ENCODE measurements around the gene AKT1. TPM values are rescaled to one million over a fixed set of nuclear protein-coding genes. Genes with fewer than 3 reads are reported as not detected.
"Not testable (repeated sequence)": the region's sequence is repeated elsewhere in the genome, so short reads cannot be mapped to it uniquely, and the experiment has no call there.

The AKT1 gene
- 141 and 147 TPM in 2 replicates for total RNA-seq

- intact Hi-C loops (cut with micrococcal nuclease), result loop anchor here (5.0 to 10.0 kb wide), 2 partner anchors 230 to 507 kb away; partner anchors contain the start of genes BRF1 and CDCA4
Observed at GRCh38 chr14:104794993-104795780, at the start of gene AKT1. AKT1 (minus strand) TSS chr14:104795748; CDS start chr14:104792643, 3,105 bp downstream.

DNA sequence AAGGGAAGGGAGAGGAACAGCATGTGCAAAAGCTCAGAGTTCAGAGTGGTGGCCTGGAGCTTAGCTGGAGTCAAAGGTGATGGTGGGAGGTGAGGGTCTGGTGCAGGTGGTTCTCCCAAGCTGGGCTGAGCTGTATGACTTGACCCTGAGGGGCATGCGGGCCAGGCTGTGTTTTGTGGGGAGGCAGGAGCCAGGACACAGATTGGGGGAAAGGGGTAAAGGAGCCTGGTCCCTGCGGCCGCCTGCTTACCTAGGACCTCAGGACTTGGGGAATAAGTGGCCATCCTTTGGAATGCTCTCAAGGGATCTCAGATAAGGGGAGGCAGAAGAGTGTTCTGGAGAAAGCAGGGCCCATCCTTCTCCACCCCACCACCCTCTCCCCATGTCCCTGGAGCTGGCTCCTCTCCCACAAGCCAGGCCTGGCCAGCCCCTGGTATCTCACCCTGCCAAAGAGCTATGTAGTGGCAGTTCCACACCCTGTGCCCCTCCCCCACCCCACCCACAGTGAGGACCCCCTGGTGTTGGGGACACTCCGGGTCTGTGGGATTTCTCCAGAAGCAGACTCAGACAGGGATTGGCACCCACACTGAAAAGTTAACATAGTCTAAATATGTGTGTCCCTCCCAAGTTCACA lies 49.6 kb upstream of the AKT1 start:
- intact Hi-C loops (cut with micrococcal nuclease), result no loop called here

- intact Hi-C loops (cut with micrococcal nuclease), result no loop called here
Observed at GRCh38 chr14:104844306-104845032, 48.9 kb upstream of the AKT1 start.

DNA sequence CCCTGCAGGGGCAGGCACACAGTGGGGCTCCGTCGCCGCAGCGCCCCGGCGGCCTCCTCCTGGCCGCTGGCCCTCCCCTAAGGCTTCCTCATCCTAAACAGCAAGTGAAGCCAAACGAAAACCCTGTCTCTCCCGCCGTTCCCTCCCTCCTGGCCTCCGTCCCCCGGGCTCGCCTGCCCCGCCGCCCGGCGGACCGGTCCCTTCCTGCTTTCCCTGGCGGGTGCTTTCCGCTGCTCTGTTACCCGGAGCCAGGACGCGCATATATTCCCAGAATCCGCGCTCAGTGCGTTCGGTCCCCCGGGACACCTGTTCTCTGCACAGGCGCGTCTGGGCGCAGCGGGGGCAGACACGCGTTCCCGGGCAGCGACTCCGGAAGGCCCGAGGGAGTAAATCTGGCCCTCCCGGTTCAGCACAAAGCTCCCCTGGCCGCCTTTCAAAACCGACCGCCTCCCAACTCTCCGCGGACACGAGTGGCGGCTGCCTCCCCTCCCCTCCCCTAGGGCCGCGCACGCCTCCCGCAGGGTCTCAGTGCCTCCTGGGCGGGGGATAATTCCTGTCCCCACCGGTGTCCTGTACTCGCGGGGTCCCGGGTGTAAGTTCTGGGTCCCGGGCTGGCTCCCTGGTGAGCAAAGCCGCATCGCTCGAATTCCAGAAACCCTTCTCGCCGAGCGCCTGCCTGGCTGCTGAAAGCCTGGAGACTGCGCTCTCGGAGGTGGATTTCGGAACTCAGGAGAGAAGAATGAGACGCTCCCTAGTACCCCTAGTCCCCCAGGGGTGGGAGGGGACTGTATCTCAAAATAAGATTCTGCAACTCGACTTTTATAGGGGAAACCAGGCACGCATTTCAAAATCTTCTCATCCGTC lies 48.1 kb upstream of the AKT1 start:
- intact Hi-C loops (cut with micrococcal nuclease), result no loop called here

DNA sequence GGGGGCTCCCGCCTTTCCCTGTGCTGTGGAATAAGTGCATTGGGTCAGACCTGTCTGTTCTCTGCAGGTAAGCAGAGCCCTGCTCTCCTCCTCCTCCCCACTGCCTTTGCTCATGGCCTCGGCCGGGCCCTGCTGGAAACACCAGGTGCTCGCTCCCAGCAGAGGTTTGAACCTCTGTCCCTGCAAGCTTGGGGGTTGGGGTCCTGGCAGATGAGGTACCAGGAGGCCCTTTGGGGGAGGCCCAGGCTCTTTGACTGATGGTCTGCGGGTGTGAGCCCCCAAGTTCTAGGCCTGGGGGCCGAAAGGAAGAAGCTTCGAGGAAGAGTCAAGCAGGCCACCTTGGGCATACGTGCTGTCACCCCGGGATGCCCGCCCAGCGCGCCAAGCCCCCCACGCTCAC lies 47.5 kb upstream of the AKT1 start:
- intact Hi-C loops (cut with micrococcal nuclease), result no loop called here

GRCh38 chr14:104841730-104842129 lies 46.2 kb upstream of the AKT1 start:
- intact Hi-C loops (cut with micrococcal nuclease), result no loop called here

DNA sequence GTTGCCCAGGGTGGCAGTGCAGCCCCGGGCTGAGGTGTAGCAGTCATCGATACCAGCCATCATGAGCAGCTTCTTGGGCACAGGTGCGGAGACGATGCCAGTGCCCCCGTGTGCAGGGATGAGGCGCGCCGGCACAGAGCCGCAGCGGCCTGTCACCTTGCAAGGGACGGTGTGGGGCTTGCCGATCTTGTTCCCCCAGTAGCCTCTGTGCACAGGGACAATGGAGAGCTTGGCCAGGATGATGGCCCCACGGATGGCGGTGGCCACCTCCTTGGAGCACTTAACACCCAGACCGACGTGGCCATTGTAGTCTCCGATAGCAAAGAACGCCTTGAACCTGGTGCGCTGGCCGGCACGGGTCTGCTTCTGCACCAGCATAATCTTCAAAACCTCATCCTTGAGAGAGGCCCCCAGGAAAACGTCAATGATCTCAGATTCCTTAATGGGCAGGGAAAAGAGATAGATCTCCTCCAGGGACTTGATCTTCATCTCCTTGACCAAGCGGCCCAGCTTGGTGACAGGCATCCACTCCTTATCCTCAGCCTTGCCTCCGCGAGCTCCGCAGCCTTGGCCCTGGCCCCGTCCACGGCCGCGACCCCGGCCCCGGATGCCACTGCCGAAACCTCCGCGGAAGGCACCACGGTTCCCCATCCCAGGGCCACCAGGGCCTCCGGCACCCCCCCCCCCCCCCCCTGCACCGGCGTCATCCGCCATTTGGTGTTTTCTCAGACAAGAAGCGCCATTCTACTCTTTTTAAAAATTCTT lies 40.8 kb upstream of the AKT1 start:
- intact Hi-C loops (cut with micrococcal nuclease), result not testable (repeated sequence)

DNA sequence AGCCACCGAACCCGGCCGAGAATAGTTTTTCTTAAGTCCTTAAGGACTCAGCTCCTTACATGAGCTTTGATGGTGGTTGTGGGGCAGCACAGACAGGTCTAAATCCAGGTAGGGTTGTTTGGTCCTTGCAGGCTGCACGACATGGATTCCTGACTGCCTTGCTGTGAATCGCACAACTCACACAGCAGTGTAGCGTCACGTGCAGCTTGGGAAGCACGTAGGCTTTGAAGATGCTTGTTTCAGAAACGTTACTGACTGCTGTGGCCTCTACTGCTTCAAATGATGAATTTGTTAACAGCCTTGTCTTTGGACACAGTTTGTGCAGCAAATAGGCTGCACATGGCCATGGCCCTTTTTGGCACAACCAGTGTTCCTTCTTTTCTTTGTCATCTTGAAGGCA lies 35.2 kb upstream of the AKT1 start:
- intact Hi-C loops (cut with micrococcal nuclease), result no loop called here

DNA sequence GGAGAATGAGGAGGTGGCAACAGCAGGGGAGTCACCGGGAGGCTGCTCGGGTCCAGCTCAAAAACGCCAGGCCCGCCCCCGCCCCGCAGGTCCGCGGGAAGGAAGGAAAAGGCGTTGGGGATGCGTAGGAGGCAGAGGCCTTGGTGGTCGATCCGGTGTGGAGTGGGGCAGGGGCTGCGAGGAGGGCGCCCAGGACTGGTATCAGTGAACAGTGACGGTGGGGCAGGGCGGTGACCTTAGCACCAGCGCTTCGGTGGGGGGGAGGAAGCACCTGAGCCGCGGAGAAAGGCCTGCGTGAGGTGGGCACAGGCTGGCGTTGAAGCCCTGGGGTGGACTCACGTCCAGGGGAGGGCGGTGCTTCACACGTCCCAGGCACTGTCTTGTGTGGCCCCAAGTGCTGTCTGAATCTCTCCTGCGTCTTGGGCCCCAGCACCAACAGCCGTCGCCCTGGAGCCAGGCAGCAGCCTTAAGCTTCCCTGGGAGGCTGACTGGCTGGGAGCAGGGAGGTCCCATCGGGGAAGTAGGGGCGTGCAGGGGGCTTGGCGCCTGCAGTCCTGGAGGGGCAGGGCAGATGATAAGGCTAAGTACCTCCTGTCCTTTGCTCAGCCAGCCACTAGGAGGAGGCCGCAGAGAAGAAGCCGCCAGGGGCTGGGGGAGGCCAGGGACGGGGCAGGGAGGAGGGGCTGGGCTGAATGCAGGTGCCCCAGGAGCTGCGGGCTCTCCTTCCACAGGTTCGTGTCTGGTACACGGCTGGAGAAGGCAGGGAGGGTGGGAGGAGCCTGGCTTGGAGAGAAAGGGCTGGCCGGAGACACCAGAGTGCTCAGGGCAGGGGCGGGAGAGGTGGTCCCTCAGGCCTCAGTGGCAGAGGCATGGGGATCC lies 31.9 kb upstream of the AKT1 start:
- intact Hi-C loops (cut with micrococcal nuclease), result loop anchor here (2.0 kb wide), 1 partner anchor 37 kb away; the partner anchor contains the start of gene CEP170B

- intact Hi-C loops (cut with micrococcal nuclease), result loop anchor here (1.0 to 2.0 kb wide), 3 partner anchors 27 to 59 kb away; partner anchors contain the start of gene CEP170B
Observed at GRCh38 chr14:104826861-104827176, 31.3 kb upstream of the AKT1 start.

- intact Hi-C loops (cut with micrococcal nuclease), result loop anchor here (1.0 to 2.0 kb wide), 3 partner anchors 26 to 58 kb away; partner anchors contain the start of gene CEP170B
Observed at GRCh38 chr14:104826189-104826860, 30.8 kb upstream of the AKT1 start.

DNA sequence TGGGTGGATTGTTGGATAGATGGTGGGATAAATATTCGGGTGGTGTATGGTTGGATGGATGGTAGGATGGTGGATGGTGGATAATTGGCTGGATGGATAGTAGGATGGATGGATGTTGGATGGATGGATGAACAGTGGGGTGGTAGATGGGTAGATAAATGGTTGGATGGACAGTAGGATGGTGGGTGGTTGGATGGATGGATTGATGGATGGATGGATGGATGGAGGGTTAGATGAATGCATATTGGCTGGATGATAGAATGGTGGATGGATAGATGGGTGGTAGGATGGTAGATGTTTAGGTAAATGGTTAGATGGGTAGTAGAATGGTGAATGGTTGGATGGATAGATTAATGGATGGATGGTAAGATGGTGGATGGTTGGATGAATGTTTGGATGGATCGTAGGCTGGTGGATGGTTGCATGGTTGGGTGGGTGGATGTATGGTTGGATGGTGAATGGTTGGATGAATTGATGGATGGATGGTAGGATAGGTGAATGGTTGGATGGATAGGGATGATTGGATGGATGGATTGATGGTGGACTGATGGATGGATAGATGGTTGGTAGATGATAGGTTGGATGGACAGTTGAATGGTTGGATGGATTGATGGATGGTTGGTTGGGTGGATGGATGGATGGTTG lies 28.9 kb upstream of the AKT1 start:
- intact Hi-C loops (cut with micrococcal nuclease), result no loop called here

DNA sequence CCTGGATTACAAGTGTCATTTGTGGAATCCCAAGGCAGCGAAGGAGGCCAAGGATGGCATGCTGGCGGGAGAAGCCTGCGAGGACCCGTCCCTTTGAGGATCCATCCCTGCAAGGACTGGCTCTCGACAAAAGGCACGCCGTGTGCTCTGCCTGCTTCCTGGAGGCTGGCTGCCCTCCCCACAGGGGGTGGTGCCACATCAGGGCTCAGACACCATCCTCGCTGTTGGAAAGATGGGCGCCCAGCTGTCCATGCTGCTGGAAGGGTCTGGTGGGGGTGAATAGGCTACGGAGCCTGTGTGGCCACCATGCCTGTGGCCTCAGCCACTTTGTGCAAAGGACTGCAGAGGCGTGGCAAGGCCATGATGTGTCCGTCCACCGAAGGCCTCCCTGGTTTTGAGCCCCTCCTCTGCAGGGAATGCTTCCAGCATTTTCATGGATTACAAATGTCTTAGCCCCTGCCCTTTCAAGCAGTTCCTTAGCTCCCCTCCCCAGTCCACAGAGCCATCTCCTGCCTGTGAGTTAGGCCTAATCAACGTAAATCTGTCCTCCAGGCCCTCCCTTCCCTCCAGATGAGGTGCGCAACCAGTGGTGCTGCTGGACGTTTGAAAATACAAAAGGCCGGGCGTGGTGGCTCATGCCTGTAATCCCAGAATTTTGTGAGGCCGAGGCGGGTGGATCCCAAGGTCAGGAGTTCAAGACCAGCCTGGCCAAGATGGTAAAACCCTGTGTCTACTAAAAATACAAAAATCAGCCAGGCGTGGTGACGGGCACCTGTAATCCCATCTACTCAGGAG lies 27.5 kb upstream of the AKT1 start:
- intact Hi-C loops (cut with micrococcal nuclease), result no loop called here

- intact Hi-C loops (cut with micrococcal nuclease), result no loop called here
Observed at GRCh38 chr14:104821971-104822608, 26.5 kb upstream of the AKT1 start.

GRCh38 chr14:104821229-104821945 lies 25.8 kb upstream of the AKT1 start:
- intact Hi-C loops (cut with micrococcal nuclease), result no loop called here

- intact Hi-C loops (cut with micrococcal nuclease), result no loop called here
Observed at GRCh38 chr14:104820669-104821228, 25.2 kb upstream of the AKT1 start.

Data from T-helper 2 cell treated with Interferon-gamma antibody and Interleukin-4, amounts not matched to agents 100 ng/mL and 5 ng/mL, for 36 hours (primary cell).